NCI-H2081 (cell line): ENCODE results near the gene SEC31B.

Source experiments
- DNase-seq, 2 experiments: peaks; one replicate each; lab custom pipeline; 2025; lab: John Stamatoyannopoulos, UW

SEC31B gene

DNA sequence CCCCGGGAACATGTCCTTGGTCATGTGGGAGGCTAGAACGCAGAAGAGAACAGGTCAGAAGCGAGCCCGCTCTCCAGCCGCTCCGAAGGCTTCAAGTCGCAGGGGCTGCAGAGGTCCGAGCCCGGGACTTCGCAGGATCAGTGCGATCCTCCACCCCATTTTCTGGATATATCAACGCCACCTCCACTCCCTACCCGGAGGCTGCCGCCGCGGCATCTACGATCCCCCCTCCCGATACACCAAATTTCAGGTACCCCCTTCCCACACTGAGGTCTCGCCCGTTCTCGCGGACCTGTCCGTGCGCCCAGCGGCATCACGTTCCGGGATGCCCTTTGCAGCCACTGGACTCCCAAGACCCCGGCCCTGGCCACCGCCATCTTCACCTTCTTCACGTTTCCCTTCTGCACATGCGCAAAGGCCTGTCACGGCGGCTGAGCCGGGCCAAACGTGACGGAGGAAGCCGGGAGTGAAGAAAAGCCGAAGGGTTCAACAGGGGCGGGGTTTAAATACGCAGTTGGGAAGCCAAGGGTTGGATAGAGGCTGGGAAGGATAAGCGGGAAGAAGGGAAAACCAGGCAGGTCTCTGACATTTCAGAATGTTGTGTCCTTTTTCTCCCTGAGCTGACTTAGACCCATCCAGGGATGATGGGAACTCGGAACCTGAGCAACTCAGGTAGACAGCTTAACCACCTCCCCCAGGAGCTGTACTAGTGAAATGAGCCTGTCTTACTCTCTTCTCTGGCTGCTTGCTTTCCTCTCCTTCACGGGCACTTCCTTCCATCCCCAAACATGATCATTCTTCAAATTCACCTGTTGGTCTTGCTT is 10.0 kb upstream of the SEC31B start, which contains the start of gene NDUFB8:
Gene NDUFB8, minus strand, starts transcription at position 397 of the 824 bp plus-strand sequence. Its CDS starts 20 bp downstream, at position 377.
- DNase-seq, result peak; percentile 77 to 81

GRCh38 chr10:100528921-100529474 is 9.3 kb upstream of the SEC31B start:
- DNase-seq, result peak in 1 of 2 experiments; percentile 21

DNA sequence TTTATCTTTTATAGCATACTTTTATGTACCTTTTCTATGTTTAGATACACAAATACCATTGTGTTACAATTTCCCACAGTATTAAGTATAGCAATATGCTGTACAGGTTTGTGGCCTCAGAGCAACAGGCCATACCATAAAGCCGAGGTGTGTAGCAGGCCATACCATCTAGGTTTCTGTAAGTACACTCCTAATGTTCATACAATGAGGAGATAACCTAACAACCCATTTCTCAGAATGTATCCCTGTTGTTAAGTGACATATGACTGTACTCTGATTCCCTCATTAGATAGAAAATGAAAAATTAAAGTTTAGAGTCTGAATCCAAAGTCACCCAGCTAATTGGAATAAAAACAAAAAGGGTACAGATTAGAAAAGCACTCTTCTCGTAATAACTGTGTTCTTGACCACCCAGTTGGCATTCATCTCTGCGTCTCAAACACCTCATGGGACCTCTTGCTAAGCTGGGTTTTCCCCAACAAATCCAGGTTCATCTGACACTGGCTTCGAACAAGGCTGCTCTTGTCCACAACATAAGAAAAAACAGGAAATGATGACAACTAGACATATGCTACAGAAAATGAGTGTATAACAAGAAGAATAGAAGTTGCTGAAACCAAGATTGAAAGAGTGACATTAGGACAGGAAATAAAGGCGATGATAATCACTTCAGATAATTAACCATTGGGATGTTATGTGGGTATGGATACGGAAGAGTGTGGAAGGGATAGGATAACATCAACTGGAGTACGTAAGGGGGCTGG is 8.6 kb upstream of the SEC31B start:
- DNase-seq, result no peak

GRCh38 chr10:100524638-100525037 is 5.0 kb upstream of the SEC31B start:
- no peak for DNase-seq

- no peak for DNase-seq
Measured at GRCh38 chr10:100524206-100524605, 4.5 kb upstream of the SEC31B start.

- DNase-seq, result no peak
Measured at GRCh38 chr10:100522945-100523344, 3.3 kb upstream of the SEC31B start.

DNA sequence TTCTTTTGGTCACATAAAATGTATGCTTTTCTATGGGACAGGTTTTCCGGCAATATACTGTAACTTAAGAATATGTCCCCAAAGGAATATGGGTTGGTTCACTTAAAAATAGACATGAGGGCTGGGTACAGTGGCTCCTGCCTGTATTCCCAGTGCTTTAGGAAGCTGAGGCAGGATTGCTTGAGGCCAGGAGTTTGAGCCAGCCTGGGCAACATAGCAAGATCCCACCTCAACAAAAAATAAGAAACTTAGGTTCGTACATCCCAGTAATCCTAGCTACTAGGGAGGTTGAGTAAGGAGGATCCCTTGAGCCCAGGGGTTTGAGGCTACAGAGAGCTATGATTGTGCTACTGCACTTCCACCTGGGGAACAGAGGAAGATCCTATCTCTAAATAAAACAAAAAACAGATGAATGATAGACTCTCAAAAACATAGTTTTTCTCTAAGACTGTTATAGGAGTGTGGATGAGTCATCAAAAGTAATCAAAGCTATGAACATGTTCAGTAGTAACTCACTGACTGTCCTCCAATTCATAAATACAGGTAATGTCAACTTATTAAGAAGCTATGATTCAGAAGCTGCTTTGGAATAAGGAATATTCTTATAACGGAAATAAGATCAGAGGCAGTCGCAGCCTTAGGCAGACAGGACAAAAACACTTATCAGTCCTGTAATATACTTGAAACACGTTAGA is 2.6 kb upstream of the SEC31B start:
- DNase-seq, result no peak

DNA sequence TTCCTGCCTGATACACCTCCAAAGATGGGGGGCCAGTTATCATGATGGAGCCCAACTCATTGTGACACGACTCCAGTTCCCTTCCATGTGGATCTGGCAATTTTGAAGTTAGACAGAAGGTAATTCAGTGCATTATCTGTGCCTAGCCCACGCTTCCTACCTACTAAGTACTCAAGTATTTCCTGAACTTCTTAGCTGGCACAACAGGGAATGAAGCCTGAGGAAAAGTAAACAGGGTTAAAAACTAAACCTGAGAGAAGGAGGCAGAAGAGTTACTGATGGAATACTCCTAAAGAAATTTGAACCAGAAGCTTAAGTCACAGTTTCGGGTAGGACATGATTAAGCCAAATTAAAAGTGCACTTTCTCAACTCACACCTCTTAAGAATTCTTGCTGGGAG is 1.1 kb upstream of the SEC31B start:
- DNase-seq, result no peak

DNA sequence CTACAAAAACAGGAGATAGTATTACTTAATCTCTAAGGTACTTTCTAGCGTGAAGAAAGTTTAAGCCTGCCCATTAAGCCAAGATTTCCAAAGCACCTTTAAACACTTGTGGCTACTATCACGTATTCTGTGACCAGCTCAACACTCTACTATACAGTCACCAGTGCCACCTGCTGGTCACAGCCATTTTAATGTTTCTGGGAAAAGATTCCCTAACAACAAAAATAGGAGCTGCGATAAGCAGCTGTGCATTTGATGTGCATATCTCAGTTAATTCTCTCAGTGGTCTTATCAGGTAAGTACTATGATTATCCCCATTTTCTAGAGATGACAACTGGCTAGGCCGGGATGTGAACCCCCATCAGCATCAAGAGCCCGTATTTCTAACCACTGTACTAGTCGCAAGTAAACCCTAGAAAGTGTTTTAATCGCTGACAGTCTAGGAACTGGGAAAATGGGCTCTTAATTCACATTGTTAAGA is 860 bp downstream of the SEC31B start:
- peak; percentile 11 to 28 for DNase-seq

- no peak for DNase-seq
Measured at GRCh38 chr10:100516847-100517246, 2.8 kb downstream of the SEC31B start.

DNA sequence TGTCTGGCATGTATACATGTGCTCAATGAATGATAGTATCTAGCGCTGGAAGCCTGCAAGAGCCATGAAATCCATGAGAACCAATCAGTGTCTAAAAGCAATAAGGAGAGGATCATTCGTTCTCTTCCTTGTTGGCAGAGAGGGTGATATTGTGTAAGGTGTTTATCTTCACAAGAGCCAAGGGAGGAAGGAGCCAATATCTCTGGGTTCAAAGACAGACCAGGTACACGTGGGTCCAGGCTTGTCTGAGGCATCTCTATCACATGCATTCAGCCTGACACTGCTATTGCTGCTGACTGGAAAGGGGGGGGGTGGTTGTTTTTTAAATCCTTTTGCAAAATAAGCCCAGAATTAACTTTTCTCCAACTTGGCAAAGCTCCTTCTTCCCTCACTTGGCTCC is 4.0 kb downstream of the SEC31B start:
- DNase-seq, result no peak

DNA sequence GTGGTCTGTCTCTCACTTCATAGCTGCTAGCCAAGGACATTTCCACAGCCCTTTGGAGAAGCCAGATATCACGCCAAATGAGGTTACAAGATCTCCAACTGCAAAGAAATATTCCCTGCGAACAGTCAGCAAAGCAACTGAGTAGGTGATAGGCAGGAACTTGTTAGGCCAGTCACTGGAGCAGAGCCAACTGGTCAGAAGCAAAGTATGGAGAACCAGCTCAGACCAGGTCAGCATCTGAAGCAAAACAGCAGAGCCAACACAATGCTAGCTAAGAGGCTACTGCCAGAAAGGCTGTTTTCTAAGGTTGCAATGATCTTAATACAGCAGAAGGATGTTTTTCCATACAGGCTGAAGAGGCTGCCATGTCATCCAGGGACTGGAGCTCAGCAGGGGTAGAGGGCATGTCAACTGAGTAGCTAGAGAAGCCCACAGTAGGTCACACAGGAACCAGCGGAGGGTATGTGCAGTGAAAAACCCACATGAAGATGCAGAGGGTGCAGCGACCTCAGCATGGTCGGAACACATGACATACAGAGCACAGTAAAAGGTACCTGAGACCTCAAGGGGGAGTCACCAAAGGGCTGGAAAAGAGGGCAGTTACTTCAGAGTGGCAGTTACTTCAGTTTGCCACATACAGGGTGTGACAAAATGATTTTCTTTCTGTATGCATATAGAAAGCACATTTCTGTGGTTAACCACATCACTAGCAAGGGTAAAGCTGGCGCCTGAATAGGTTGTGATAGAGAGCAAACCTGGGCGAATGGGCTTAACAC is 8.9 kb downstream of the SEC31B start:
- no peak for DNase-seq

GRCh38 chr10:100509241-100509840 is 10.3 kb downstream of the SEC31B start:
- no peak for DNase-seq

GRCh38 chr10:100508691-100509150 is 10.9 kb downstream of the SEC31B start:
- DNase-seq, result peak; percentile 11 to 21

GRCh38 chr10:100508266-100508665 is 11.4 kb downstream of the SEC31B start:
- DNase-seq, result no peak

GRCh38 chr10:100507357-100507732 is 12.3 kb downstream of the SEC31B start:
- DNase-seq, result no peak

DNA sequence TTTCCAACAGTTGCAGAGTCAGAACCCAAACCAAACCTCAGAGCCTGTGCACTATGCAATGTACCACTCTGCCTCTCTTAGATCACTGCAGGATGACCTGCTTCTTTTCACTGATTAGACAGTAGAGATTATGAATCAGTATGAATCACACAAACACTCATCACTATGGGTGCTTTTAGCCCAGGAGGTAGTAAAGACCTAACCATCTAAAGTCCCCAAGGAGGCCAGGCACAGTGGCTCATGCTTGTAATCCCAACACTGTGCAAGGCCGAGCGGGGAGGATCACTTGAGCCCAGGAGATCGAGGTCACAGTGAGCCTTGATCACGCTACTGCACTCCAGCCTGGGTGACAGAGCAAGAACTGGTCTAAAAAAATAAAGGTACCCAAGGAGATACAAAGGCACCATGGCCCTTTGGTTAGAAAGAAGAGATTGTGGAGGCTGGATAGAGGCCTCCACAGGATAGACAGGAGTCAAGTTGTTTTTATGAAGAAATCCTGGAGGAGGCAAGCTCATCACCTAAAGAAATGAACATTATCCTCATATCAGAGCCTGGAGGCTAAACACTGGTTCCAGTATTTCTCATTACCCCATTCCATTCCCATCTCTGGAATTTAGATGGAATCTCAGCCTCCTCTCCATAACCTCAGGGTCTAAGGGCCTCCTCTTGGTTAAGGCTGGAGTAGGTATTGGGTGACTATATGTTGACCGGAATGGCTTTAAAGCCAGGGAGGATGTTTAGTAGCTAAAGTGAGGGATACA is 12.9 kb downstream of the SEC31B start:
- DNase-seq, result no peak

DNA sequence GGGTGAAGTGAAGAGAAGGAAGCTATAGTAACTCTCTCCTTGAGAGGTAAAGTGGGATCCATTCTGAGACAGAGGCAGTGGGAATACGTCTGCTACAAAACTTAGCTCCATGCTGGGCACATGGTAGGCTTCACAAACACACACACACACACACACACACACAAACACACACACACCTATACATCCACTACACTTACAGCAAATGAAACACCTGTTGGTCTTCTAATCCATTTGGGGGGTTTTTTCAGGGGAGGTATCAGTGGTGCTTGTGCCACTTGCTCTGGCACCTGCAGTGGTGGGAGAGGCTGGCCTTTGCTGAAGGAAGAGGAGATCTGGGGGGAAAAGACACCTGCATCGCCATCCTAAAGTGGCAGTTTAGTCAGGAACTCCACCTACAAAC is 14.5 kb downstream of the SEC31B start:
- no peak for DNase-seq

DNA sequence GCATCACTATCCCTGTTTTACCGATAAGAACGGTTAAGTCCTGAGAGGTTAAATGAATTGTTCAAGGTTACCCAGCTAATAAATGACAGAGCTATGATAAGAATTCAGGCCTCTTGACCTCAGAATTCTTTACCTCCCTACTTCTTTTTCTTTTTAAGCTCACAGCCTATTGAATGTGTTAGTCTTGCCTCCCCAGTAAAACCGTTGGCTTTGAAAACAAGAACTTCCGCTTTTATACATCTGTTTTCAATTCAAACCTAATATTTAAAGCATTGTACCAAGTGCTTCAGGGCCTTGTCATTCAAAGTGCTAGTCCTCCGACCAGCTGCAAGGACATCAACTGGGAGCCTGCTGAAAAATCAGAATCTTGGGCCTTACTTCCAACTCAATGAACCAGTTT is 15.6 kb downstream of the SEC31B start:
- no peak for DNase-seq

- no peak for DNase-seq
Measured at GRCh38 chr10:100502926-100503494, 16.7 kb downstream of the SEC31B start.
